Ectodermal cell (in vitro differentiated cells): Measurements from ENCODE around the gene MADD.

ENCODE experiments used
- H3K27ac ChIP-seq: 2 replicates; pipeline ENCODE4 v1.7.0; 2013; ENCODE audit warnings: mild to moderate bottlenecking, low read depth, low read length; ENCODE audit not compliant: insufficient read depth, poor library complexity, severe bottlenecking
- H3K27me3 ChIP-seq: 2 replicates; pipeline ENCODE4 v1.7.0; 2013; ENCODE audit warnings: mild to moderate bottlenecking, low read length; ENCODE audit not compliant: insufficient read depth, control insufficient read depth, poor library complexity, severe bottlenecking
- H3K36me3 ChIP-seq: one replicate; pipeline ENCODE4 v1.7.0; 2013; ENCODE audit warnings: low read length; ENCODE audit not compliant: control insufficient read depth, insufficient read depth
- H3K4me1 ChIP-seq: one replicate; pipeline ENCODE4 v1.7.0; 2013; ENCODE audit warnings: low read length; ENCODE audit not compliant: control insufficient read depth, insufficient read depth
- H3K4me3 ChIP-seq: 2 replicates; pipeline ENCODE4 v1.7.0; 2013; ENCODE audit warnings: low read depth, low read length, control low read depth; ENCODE audit not compliant: insufficient read depth
- H3K9me3 ChIP-seq: 2 replicates; pipeline ENCODE4 v1.7.0; 2013; ENCODE audit warnings: mild to moderate bottlenecking, low read length, moderate library complexity; ENCODE audit not compliant: control insufficient read depth
- WGBS, 2 experiments: methylation state at CpG; one replicate each; pipeline ENCODE4 v1.1.7; 2013; ENCODE audit warnings: missing lambda C conversion rate in 2 of 2; 5-methylcytosine and 5-hydroxymethylcytosine counted together

Gene MADD

DNA sequence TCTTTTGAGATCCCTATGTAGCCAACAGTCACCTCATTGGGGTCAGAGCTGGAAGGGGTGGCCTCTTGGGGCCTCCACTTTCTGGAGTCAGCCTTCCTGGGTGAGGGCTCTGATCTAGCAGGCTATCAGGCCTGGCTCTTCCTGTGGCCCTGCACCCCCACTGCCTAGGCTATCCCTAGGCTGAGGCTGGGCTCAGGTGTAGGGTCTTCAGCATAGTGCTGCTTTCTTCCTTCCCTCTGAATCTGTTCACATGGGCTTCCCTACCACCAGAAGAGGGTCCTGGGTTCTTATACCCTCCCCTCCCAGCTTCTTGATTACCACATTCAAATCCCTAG lies 108.9 kb downstream of the MADD start:
- Histone ChIP-seq H3K27me3 (no peaks in the 10 kb centered on the region), H3K27ac (no peak overlapping the region), H3K4me1 (no peaks in the 10 kb centered on the region), H3K36me3 (no peaks in the 10 kb centered on the region), H3K4me3 (no peak overlapping the region), H3K9me3 (no peaks in the 10 kb centered on the region)

DNA sequence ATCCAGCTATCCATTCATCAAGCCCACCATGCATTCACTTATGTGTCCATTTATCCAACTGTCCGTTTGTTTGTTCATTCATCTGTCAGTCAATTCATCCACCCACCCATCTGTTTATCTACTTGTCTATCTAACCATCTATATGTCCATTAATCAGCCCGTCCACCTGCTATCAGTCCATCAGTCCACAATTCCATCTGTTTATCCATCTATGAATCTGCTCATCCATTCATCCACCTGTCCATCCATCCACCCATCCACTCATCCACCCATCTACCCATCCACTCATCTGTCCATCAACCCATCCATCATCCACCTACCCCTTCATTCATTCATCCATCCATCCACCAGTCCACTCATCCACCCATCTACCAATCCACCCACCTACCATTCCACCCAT lies 109.4 kb downstream of the MADD start:
- no peaks in the 10 kb centered on the region for H3K4me1 ChIP-seq
- 88 to 90% methylated on average over 2 of the region's 2 CpGs for WGBS, 2 experiments
- no peaks in the 10 kb centered on the region for H3K27me3 ChIP-seq
- no peak overlapping the region for H3K4me3 ChIP-seq
- no peaks in the 10 kb centered on the region for H3K36me3 ChIP-seq
- no peaks in the 10 kb centered on the region for H3K9me3 ChIP-seq
- no peak overlapping the region for H3K27ac ChIP-seq
